GM12878 (cell line): ENCODE data around the gene FBXL7.

ENCODE experiments used
- BHLHE40 ChIP-seq, 2 experiments: fragments of 450-650 bp in 1 of 2; IDR thresholded peaks; 2 replicates each; pipeline ENCODE4 v1.6.1; 2011 to 2017; ENCODE audit warnings: low read depth in 2 of 2, borderline replicate concordance in 1 of 2, improper control_type of control experiment in 1 of 2, low read length in 1 of 2, mild to moderate bottlenecking in 1 of 2
- CEBPB ChIP-seq, 2 experiments: fragments of 150-350 bp in 1 of 2; IDR thresholded peaks; 2 replicates each; pipeline ENCODE4 v1.6.1; 2012 to 2014; ENCODE audit warnings: low read depth in 2 of 2, low read length in 2 of 2, borderline replicate concordance in 1 of 2, inconsistent platforms in 1 of 2

DNA sequence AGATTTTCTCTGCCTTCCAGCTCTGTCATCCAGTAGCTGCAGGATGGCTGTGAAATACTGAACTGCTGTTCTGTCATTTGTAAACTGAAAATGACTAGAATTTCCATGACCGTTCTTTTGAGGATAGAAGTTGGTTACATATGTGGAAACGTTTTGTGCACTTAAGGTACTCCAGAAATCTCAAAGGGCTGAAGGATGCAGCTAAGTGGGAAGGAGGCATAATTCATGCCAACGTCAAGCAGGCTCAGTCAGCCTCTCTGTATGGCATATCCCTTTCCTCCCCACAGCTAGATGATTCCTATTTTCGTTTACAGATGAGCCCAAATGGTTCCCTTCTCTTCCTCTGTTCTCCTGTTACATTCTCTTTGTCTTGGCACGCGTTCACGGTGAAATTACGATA, 257.6 kb downstream of the FBXL7 start:
- no peak for TF ChIP-seq CEBPB (IDR thresholded peaks at IDR 0.05; ENCODE audit: borderline replicate concordance in 1 of 2, low read depth in 2 of 2, low read length in 2 of 2)
- TF ChIP-seq BHLHE40 (IDR thresholded peaks at IDR 0.05; ENCODE audit: borderline replicate concordance in 1 of 2, low read depth in 2 of 2, low read length in 1 of 2), result no peak
